Measurements from ENCODE around the gene ARMC8. TPM values are rescaled to one million over a fixed set of nuclear protein-coding genes. Genes with fewer than 3 reads are reported as not detected.
"Not testable (repeated sequence)": the region's sequence is repeated elsewhere in the genome, so short reads cannot be mapped to it uniquely, and the experiment has no call there.

ARMC8 gene, protein sequence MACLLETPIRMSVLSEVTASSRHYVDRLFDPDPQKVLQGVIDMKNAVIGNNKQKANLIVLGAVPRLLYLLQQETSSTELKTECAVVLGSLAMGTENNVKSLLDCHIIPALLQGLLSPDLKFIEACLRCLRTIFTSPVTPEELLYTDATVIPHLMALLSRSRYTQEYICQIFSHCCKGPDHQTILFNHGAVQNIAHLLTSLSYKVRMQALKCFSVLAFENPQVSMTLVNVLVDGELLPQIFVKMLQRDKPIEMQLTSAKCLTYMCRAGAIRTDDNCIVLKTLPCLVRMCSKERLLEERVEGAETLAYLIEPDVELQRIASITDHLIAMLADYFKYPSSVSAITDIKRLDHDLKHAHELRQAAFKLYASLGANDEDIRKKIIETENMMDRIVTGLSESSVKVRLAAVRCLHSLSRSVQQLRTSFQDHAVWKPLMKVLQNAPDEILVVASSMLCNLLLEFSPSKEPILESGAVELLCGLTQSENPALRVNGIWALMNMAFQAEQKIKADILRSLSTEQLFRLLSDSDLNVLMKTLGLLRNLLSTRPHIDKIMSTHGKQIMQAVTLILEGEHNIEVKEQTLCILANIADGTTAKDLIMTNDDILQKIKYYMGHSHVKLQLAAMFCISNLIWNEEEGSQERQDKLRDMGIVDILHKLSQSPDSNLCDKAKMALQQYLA
- total RNA-seq = 29.5 and 33.0 TPM in 2 replicates

GRCh38 chr3:138187296-138188012, at the start of gene ARMC8:
Gene ARMC8 (plus strand): TSS chr3:138187301. CDS start chr3:138187555, 254 bp downstream.
- DNase-seq (ENCODE audit: low read depth) (no peak), FAIRE-seq (no peak)
- no peaks in the 10 kb centered on the region for H3K36me3 ChIP-seq (ENCODE audit: control insufficient read depth, insufficient read depth, low read length)
- no peaks in the 10 kb centered on the region for H3K27me3 ChIP-seq (ENCODE audit: control insufficient read depth, insufficient read depth, low read length)
- TF ChIP-seq CTCF (IDR thresholded peaks at IDR 0.05; ENCODE audit: insufficient read depth, low read length, severe bottlenecking) = no peak
- peak within 1 kb of the TSS; percentile 62 for H3K4me3 ChIP-seq (ENCODE audit: low read depth, low read length)

DNA sequence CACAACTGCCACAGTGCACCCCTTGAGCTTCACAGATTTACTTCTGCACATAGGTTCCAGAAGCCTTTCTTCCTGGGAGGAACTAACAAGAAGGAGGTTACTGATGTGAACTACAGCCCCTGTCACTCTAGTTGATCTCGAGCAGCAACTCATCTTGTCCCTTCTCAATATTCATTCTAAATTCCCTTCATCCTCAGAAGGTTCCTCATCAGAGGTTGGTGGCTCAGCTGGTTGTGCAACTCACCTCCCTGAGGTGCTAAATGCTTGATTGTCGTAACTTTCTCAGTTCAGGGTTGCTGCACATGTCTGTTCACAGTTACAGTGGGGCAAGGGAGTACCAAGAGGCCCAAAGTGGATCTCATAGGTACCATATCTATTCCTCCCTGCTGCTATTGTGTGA, 49.2 kb upstream of the ARMC8 start:
- no peaks in the 10 kb centered on the region for H3K27me3 ChIP-seq (ENCODE audit: control insufficient read depth, insufficient read depth, low read length)
- H3K4me3 ChIP-seq (ENCODE audit: low read depth, low read length) = no peak overlapping the region
- DNase-seq (ENCODE audit: low read depth) (no peak), FAIRE-seq (no peak)
- no peaks in the 10 kb centered on the region for H3K36me3 ChIP-seq (ENCODE audit: control insufficient read depth, insufficient read depth, low read length)
- TF ChIP-seq CTCF (IDR thresholded peaks at IDR 0.05; ENCODE audit: insufficient read depth, low read length, severe bottlenecking) = no peak

DNA sequence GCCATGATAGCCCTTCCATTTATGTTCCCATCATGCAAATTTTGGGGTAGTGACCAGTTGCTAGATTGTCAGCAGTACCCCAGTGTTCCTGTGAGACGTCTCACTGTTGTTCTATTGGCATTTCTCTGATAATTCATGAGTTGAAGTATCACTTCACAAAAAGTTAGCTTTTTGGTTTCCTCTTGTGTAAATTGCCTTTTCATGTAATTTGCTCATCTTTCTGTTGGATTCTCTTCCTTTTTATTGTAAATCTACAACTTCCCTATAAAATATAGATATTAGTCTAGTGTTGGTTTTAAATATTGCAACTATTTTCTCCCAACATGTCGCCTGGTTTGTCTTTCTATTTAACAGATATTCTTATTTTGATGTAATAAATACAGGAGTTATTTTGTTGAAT, 47.4 kb upstream of the ARMC8 start:
- TF ChIP-seq CTCF (IDR thresholded peaks at IDR 0.05; ENCODE audit: insufficient read depth, low read length, severe bottlenecking) = no peak
- no peak for FAIRE-seq
- DNase-seq (ENCODE audit: low read depth) = no peak
- Histone ChIP-seq H3K27me3 (ENCODE audit: control insufficient read depth, insufficient read depth, low read length) (no peaks in the 10 kb centered on the region), H3K4me3 (ENCODE audit: low read depth, low read length) (no peak overlapping the region), H3K36me3 (ENCODE audit: control insufficient read depth, insufficient read depth, low read length) (no peaks in the 10 kb centered on the region)

GRCh38 chr3:138140940-138141339, 46.2 kb upstream of the ARMC8 start:
- no peak overlapping the region for H3K4me3 ChIP-seq (ENCODE audit: low read depth, low read length)
- no peak for TF ChIP-seq CTCF (IDR thresholded peaks at IDR 0.05; ENCODE audit: insufficient read depth, low read length, severe bottlenecking)
- no peak for DNase-seq (ENCODE audit: low read depth)
- no peaks in the 10 kb centered on the region for H3K27me3 ChIP-seq (ENCODE audit: control insufficient read depth, insufficient read depth, low read length)
- H3K36me3 ChIP-seq (ENCODE audit: control insufficient read depth, insufficient read depth, low read length) = no peaks in the 10 kb centered on the region
- FAIRE-seq = no peak

- not testable (repeated sequence) for H3K27me3 ChIP-seq (ENCODE audit: control insufficient read depth, insufficient read depth, low read length); H3K36me3 ChIP-seq (ENCODE audit: control insufficient read depth, insufficient read depth, low read length); H3K4me3 ChIP-seq (ENCODE audit: low read depth, low read length); DNase-seq (ENCODE audit: low read depth); FAIRE-seq
These were observed 44.9 kb upstream of the ARMC8 start for GRCh38 chr3:138142181-138142580.

- Histone ChIP-seq H3K36me3 (ENCODE audit: control insufficient read depth, insufficient read depth, low read length) (no peaks in the 10 kb centered on the region), H3K27me3 (ENCODE audit: control insufficient read depth, insufficient read depth, low read length) (no peaks in the 10 kb centered on the region), H3K4me3 (ENCODE audit: low read depth, low read length) (no peak overlapping the region)
- FAIRE-seq = no peak
- no peak for DNase-seq (ENCODE audit: low read depth)
- no peak for TF ChIP-seq CTCF (IDR thresholded peaks at IDR 0.05; ENCODE audit: insufficient read depth, low read length, severe bottlenecking)
These were observed 38.6 kb upstream of the ARMC8 start for GRCh38 chr3:138148503-138148902.
